Right hindlimb (tissue), 1 donor: ENCODE measurements around the gene APPL2.
"Not testable (repeated sequence)": the region's sequence is repeated elsewhere in the genome, so short reads cannot be mapped to it uniquely, and the experiment has no call there.

ENCODE experiments used
- DNase-seq: peaks from one replicate; pipeline ENCODE4 v3.0.0-alpha.2; 2018

APPL2 gene

GRCh38 chr12:105190530-105190929 lies 45.4 kb downstream of the APPL2 start:
- no peak for DNase-seq

- DNase-seq = no peak
These were observed 46.7 kb downstream of the APPL2 start for GRCh38 chr12:105189293-105189692.

GRCh38 chr12:105183976-105184375 lies 52.0 kb downstream of the APPL2 start:
- not testable (repeated sequence) for DNase-seq

GRCh38 chr12:105183406-105183805 lies 52.6 kb downstream of the APPL2 start:
- DNase-seq = not testable (repeated sequence)

GRCh38 chr12:105179114-105179513 lies 56.9 kb downstream of the APPL2 start:
- not testable (repeated sequence) for DNase-seq

- no peak for DNase-seq
These were observed 58.8 kb downstream of the APPL2 start for GRCh38 chr12:105177208-105177607.

- DNase-seq = no peak
These were observed 60.5 kb downstream of the APPL2 start for GRCh38 chr12:105175397-105175990.

GRCh38 chr12:105171691-105172436 lies 64.1 kb downstream of the APPL2 start:
- DNase-seq = no peak

- no peak for DNase-seq
These were observed 65.8 kb downstream of the APPL2 start for GRCh38 chr12:105170139-105170538.

GRCh38 chr12:105168006-105168405 lies 68.0 kb downstream of the APPL2 start:
- no peak for DNase-seq

- no peak for DNase-seq
These were observed 68.6 kb downstream of the APPL2 start for GRCh38 chr12:105167346-105167745.

GRCh38 chr12:105166736-105167135 lies 69.2 kb downstream of the APPL2 start:
- DNase-seq = no peak

- no peak for DNase-seq
These were observed 71.9 kb downstream of the APPL2 start for GRCh38 chr12:105164068-105164467.

GRCh38 chr12:105162174-105162573 lies 73.8 kb downstream of the APPL2 start:
- no peak for DNase-seq

- DNase-seq = no peak
These were observed 77.1 kb downstream of the APPL2 start for GRCh38 chr12:105158876-105159275.

GRCh38 chr12:105157606-105158005 lies 78.4 kb downstream of the APPL2 start:
- DNase-seq = no peak

- DNase-seq = no peak
These were observed 79.7 kb downstream of the APPL2 start for GRCh38 chr12:105156260-105156659.

GRCh38 chr12:105142259-105142658 lies 93.7 kb downstream of the APPL2 start:
- no peak for DNase-seq

GRCh38 chr12:105141320-105141922 lies 94.6 kb downstream of the APPL2 start:
- no peak for DNase-seq

- no peak for DNase-seq
These were observed 97.7 kb downstream of the APPL2 start for GRCh38 chr12:105138248-105138647.
